A549 (cell line): ENCODE data around the gene OPRM1. TPM values are rescaled to one million over a fixed set of nuclear protein-coding genes. Genes with fewer than 3 reads are reported as not detected.

Experiments used
- ATAC-seq, 2 experiments: fragments of 200-7000 bp in 1 of 2; fragments of >200 bp in 1 of 2; cut with Nextera tagmentation in 1 of 2; cut with Tn5 transposase in 1 of 2; 3 replicates each; pipeline versions ENCODE4 v1.8.0 to v1.9.1; 2018 to 2020; ENCODE audit warnings: mild to moderate bottlenecking in 1 of 2, moderate library complexity in 1 of 2
- CTCF ChIA-PET: fragments of 300-600 bp; sonication (Branson Sonifier 250); formaldehyde crosslinking; extraction: SDS; loops from one replicate; lab custom pipeline; 2021; ENCODE audit warnings: antibody characterized with exemption, inconsistent platforms; lab: Yijun Ruan, JAX
- POLR2A ChIA-PET: fragments of 350-600 bp; formaldehyde crosslinking; extraction: SDS; loops from one replicate; lab custom pipeline; 2021; ENCODE audit warnings: antibody characterized with exemption, inconsistent platforms; lab: Yijun Ruan, JAX
- DNase-seq, 2 experiments: peaks; one replicate each; pipeline versions ENCODE4 v3.0.0 to v3.0.0-alpha.2; 2011 to 2016; ENCODE audit warnings: low read depth in 1 of 2, low spot score in 1 of 2
- FAIRE-seq: peaks from 2 replicates; lab custom pipeline; 2011; peaks lifted over from hg19 to GRCh38; lab: Jason Lieb, UNC
- H3K27ac ChIP-seq, 2 experiments: fragments of >200 bp; sonication (Bioruptor Twin); formaldehyde crosslinking; 3 replicates each; pipeline ENCODE4 v1.5.1; 2016 to 2017
- H3K4me1 ChIP-seq: fragments of >200 bp; sonication (Bioruptor Twin); formaldehyde crosslinking; 3 replicates; pipeline ENCODE4 v1.6.1; 2016
- H3K4me2 ChIP-seq: fragments of >200 bp; sonication (Bioruptor Twin); formaldehyde crosslinking; 3 replicates; pipeline ENCODE4 v1.6.1; 2016
- H3K4me3 ChIP-seq: fragments of >200 bp; sonication (Bioruptor Twin); formaldehyde crosslinking; 3 replicates; pipeline ENCODE4 v1.5.1; 2016
- H3K9me3 ChIP-seq: fragments of >200 bp; sonication (Bioruptor Twin); formaldehyde crosslinking; 3 replicates; pipeline ENCODE4 v1.6.1; 2016
- CBX2 ChIP-seq: fragments of 200-600 bp; sonication (generic); IDR thresholded peaks from 2 replicates; pipeline ENCODE4 v1.6.1; 2016; ENCODE audit warnings: low read depth, mild to moderate bottlenecking, borderline replicate concordance
- CEBPB ChIP-seq, 2 experiments: fragments of >200 bp in 1 of 2; sonication (Bioruptor Twin) in 1 of 2; formaldehyde crosslinking in 1 of 2; IDR thresholded peaks; 2 replicates each; pipeline ENCODE4 v1.6.1; 2012 to 2016
- EHMT2 ChIP-seq: fragments of 200-600 bp; sonication (generic); IDR thresholded peaks from 2 replicates; pipeline ENCODE4 v1.6.1; 2016; ENCODE audit warnings: antibody characterized with exemption, low read depth, mild to moderate bottlenecking, moderate library complexity
- HEYL ChIP-seq: fragments of 250-450 bp; sonication (Bioruptor Pico); IDR thresholded peaks from 2 replicates; pipeline ENCODE4 v1.8.0; 2021; ENCODE audit warnings: mild to moderate bottlenecking, moderate library complexity
- JUNB ChIP-seq: fragments of >200 bp; sonication (Bioruptor Twin); formaldehyde crosslinking; IDR thresholded peaks from 2 replicates; pipeline ENCODE4 v1.6.1; 2016
- KDM1A ChIP-seq: fragments of 200-600 bp; sonication (generic); IDR thresholded peaks from 2 replicates; pipeline ENCODE4 v1.6.1; 2016; ENCODE audit warnings: low read depth, mild to moderate bottlenecking
- MAFK ChIP-seq: fragments of 450-650 bp; IDR thresholded peaks from 2 replicates; pipeline ENCODE4 v1.6.1; 2014; ENCODE audit not compliant: partially characterized antibody
- MYC ChIP-seq: IDR thresholded peaks from 2 replicates; pipeline ENCODE4 v1.6.1; 2012; ENCODE audit warnings: mild to moderate bottlenecking, inconsistent platforms, low read length, improper control_type of control experiment, borderline replicate concordance
- PHF8 ChIP-seq: fragments of 200-600 bp; sonication (generic); IDR thresholded peaks from 2 replicates; pipeline ENCODE4 v1.6.1; 2016; ENCODE audit warnings: low read depth, mild to moderate bottlenecking, antibody characterized with exemption, moderate library complexity, borderline replicate concordance
- POLR2A ChIP-seq: IDR thresholded peaks from 2 replicates; pipeline ENCODE4 v1.6.1; 2012; ENCODE audit warnings: mild to moderate bottlenecking, low read length
- RAD21 ChIP-seq, 2 experiments: fragments of >200 bp in 1 of 2; sonication (Bioruptor Twin) in 1 of 2; formaldehyde crosslinking in 1 of 2; IDR thresholded peaks in 1 of 2; conservative IDR thresholded peaks in 1 of 2; 2 replicates in 1 of 2; 3 replicates in 1 of 2; pipeline ENCODE4 v1.6.1; 2012 to 2018; ENCODE audit warnings: inconsistent platforms in 1 of 2
- RARB ChIP-seq: fragments of 250-450 bp; sonication (Bioruptor Pico); IDR thresholded peaks from 2 replicates; pipeline ENCODE4 v1.8.0; 2021; ENCODE audit warnings: mild to moderate bottlenecking, moderate library complexity
- RCOR1 ChIP-seq: fragments of 150-350 bp; IDR thresholded peaks from 2 replicates; pipeline ENCODE4 v1.6.1; 2014; ENCODE audit warnings: antibody characterized with exemption, low read length, low read depth
- RNF2 ChIP-seq: fragments of 200-600 bp; sonication (generic); IDR thresholded peaks from 2 replicates; pipeline ENCODE4 v1.6.1; 2016; ENCODE audit warnings: low read depth, mild to moderate bottlenecking, antibody characterized with exemption, moderate library complexity, borderline replicate concordance
- ZFP36 ChIP-seq: fragments of 450-650 bp; IDR thresholded peaks from 2 replicates; pipeline ENCODE4 v1.6.1; 2014; ENCODE audit warnings: borderline replicate concordance; ENCODE audit not compliant: partially characterized antibody
- ZSCAN20 ChIP-seq: fragments of 250-450 bp; sonication (Bioruptor Pico); IDR thresholded peaks from 2 replicates; pipeline ENCODE4 v1.8.0; 2022; ENCODE audit warnings: mild to moderate bottlenecking, moderate library complexity
- WGBS: methylation state at CpG from one replicate; pipeline ENCODE4 v1.1.6; 2017; ENCODE audit errors: missing lambda C conversion rate; 5-methylcytosine and 5-hydroxymethylcytosine counted together
- polyA plus RNA-seq, 4 experiments: library from polyadenylated mRNA; depleted of rRNA in 3 of 4; stranded (reverse); fragments of >200 nt; fragmentation: RNase III in 1 of 4; extraction: RNeasy Plus Mini Kit Qiagen cat#74134 plus additional on column Dnase treatment in 1 of 4; gene quantifications; 2 replicates in 3 of 4; 3 replicates in 1 of 4; pipeline ENCODE4 v1.2.3, GENCODE V29; 2011 to 2017
- TF ChIP-seq, protein P1 (sequence below): fragments of >200 bp; sonication (Bioruptor Twin); formaldehyde crosslinking; IDR thresholded peaks from 3 replicates; pipeline ENCODE4 v1.5.1; 2016
- TF ChIP-seq, protein P2 (sequence below): IDR thresholded peaks from 2 replicates; pipeline ENCODE4 v1.6.1; 2012
- TF ChIP-seq, protein P3 (sequence below): fragments of 150-350 bp; IDR thresholded peaks from 2 replicates; pipeline ENCODE4 v1.6.1; 2014; ENCODE audit warnings: low read depth, mild to moderate bottlenecking, low read length
- TF ChIP-seq, protein P4 (sequence below): fragments of >200 bp; sonication (Bioruptor Twin); formaldehyde crosslinking; IDR thresholded peaks from 2 replicates; pipeline ENCODE4 v1.6.1; 2016
- TF ChIP-seq, protein P5 (sequence below): fragments of 200-600 bp; sonication (generic); IDR thresholded peaks from 2 replicates; pipeline ENCODE4 v1.6.1; 2016; ENCODE audit warnings: antibody characterized with exemption, mild to moderate bottlenecking, moderate library complexity

Gene OPRM1
- polyA plus RNA-seq, 2 of the 4 experiments (the other 2 are of a cell fraction), result not detected

DNA sequence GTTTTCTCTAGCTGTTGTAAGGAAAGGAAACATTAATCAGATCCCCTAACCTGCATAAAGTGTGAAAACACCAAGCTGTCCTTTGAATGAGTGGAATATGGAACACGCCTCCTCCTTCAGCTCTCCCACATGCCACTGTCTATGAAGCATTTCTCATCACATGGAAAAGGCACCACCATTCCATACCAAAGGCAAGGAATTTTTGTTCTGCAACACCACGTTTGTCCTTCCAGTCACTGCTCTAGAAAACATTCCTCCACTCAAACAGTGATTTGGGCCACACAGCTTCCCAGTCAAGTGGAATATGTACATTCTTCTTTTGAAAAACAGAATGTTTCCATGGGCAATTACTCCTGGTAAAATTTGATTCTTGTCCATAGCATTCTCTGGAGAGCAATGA is 120.1 kb downstream of the OPRM1 start (continued):
- TF ChIP-seq, protein P1, sequence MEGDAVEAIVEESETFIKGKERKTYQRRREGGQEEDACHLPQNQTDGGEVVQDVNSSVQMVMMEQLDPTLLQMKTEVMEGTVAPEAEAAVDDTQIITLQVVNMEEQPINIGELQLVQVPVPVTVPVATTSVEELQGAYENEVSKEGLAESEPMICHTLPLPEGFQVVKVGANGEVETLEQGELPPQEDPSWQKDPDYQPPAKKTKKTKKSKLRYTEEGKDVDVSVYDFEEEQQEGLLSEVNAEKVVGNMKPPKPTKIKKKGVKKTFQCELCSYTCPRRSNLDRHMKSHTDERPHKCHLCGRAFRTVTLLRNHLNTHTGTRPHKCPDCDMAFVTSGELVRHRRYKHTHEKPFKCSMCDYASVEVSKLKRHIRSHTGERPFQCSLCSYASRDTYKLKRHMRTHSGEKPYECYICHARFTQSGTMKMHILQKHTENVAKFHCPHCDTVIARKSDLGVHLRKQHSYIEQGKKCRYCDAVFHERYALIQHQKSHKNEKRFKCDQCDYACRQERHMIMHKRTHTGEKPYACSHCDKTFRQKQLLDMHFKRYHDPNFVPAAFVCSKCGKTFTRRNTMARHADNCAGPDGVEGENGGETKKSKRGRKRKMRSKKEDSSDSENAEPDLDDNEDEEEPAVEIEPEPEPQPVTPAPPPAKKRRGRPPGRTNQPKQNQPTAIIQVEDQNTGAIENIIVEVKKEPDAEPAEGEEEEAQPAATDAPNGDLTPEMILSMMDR, result no peak
- TF ChIP-seq EHMT2, result no peak
- TF ChIP-seq JUNB, result no peak
- TF ChIP-seq RNF2, result no peak
- no peak for TF ChIP-seq ZFP36
- TF ChIP-seq POLR2A, result no peak

DNA sequence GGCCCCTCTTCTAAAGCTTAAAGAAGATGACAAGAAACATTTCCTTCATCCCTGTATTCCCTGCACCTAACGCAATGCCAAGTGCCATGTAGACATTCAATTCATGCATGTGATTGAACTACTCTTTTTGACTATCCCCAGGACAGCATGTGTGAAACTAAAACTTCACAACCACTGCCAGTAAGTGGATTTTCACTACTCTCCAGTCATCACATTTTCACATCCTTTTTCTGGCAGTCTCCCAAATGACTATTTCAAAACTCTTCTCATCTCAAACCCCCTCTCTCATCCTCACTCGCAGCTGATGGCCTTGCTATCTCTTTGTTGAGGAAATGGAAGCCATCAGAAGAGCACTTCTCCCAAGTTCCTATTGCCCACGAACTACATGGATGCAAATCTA is 122.6 kb downstream of the OPRM1 start:
- CTCF ChIA-PET, result interaction anchor here (2.0 to 5.6 kb wide), 2 partner anchors 116 to 209 kb away, joined by 5 to 31 read pairs; no protein-coding TSS in a partner anchor
- no peak for ATAC-seq

More for the DNA sequence above, 122.6 kb downstream of the OPRM1 start:
- POLR2A ChIA-PET, result no interaction called here
- no peak for TF ChIP-seq RARB (CRISPR knock-in tag)
- TF ChIP-seq HEYL, result no peak
- TF ChIP-seq PHF8, result no peak
- TF ChIP-seq, protein P2, sequence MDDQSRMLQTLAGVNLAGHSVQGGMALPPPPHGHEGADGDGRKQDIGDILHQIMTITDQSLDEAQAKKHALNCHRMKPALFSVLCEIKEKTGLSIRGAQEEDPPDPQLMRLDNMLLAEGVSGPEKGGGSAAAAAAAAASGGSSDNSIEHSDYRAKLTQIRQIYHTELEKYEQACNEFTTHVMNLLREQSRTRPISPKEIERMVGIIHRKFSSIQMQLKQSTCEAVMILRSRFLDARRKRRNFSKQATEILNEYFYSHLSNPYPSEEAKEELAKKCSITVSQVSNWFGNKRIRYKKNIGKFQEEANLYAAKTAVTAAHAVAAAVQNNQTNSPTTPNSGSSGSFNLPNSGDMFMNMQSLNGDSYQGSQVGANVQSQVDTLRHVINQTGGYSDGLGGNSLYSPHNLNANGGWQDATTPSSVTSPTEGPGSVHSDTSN, result no peak
- TF ChIP-seq, protein P3, sequence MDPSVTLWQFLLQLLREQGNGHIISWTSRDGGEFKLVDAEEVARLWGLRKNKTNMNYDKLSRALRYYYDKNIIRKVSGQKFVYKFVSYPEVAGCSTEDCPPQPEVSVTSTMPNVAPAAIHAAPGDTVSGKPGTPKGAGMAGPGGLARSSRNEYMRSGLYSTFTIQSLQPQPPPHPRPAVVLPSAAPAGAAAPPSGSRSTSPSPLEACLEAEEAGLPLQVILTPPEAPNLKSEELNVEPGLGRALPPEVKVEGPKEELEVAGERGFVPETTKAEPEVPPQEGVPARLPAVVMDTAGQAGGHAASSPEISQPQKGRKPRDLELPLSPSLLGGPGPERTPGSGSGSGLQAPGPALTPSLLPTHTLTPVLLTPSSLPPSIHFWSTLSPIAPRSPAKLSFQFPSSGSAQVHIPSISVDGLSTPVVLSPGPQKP, result no peak
- TF ChIP-seq CBX2, result no peak
- TF ChIP-seq, protein P4, sequence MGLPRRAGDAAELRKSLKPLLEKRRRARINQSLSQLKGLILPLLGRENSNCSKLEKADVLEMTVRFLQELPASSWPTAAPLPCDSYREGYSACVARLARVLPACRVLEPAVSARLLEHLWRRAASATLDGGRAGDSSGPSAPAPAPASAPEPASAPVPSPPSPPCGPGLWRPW, result no peak
- TF ChIP-seq MAFK, result no peak
- TF ChIP-seq ZSCAN20 (CRISPR knock-in tag), result no peak
- TF ChIP-seq, protein P5, sequence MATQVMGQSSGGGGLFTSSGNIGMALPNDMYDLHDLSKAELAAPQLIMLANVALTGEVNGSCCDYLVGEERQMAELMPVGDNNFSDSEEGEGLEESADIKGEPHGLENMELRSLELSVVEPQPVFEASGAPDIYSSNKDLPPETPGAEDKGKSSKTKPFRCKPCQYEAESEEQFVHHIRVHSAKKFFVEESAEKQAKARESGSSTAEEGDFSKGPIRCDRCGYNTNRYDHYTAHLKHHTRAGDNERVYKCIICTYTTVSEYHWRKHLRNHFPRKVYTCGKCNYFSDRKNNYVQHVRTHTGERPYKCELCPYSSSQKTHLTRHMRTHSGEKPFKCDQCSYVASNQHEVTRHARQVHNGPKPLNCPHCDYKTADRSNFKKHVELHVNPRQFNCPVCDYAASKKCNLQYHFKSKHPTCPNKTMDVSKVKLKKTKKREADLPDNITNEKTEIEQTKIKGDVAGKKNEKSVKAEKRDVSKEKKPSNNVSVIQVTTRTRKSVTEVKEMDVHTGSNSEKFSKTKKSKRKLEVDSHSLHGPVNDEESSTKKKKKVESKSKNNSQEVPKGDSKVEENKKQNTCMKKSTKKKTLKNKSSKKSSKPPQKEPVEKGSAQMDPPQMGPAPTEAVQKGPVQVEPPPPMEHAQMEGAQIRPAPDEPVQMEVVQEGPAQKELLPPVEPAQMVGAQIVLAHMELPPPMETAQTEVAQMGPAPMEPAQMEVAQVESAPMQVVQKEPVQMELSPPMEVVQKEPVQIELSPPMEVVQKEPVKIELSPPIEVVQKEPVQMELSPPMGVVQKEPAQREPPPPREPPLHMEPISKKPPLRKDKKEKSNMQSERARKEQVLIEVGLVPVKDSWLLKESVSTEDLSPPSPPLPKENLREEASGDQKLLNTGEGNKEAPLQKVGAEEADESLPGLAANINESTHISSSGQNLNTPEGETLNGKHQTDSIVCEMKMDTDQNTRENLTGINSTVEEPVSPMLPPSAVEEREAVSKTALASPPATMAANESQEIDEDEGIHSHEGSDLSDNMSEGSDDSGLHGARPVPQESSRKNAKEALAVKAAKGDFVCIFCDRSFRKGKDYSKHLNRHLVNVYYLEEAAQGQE, result no peak
- no peak for TF ChIP-seq CEBPB (IDR thresholded peaks at IDR 0.05)
- TF ChIP-seq RAD21 (conservative IDR thresholded peaks at IDR 0.05 in 1 of 2, IDR thresholded peaks at IDR 0.05 in 1 of 2), result no peak
- no peak for TF ChIP-seq MYC
- TF ChIP-seq KDM1A, result no peak
- TF ChIP-seq RCOR1, result no peak
- WGBS, result 16% methylated on average over 3 of the region's 3 CpGs
- FAIRE-seq (no peak), DNase-seq (no peak)
- Histone ChIP-seq H3K4me3 (no peak overlapping the region), H3K4me2 (no peak overlapping the region), H3K4me1 (no peaks in the 10 kb centered on the region), H3K9me3 (no peaks in the 10 kb centered on the region), H3K27ac (no peak overlapping the region)
